ENCODE results near the gene TMX4. TPM values are rescaled to one million over a fixed set of nuclear protein-coding genes. Genes with fewer than 3 reads are reported as not detected.

Gene TMX4
- polyA plus RNA-seq, 1 experiment, result 11.3 TPM

GRCh38 chr20:8061861-8062518 is 42.4 kb upstream of the TMX4 start:
- no peak overlapping the region for H3K4me3 ChIP-seq (ENCODE audit: low read depth, low read length)
- H3K36me3 ChIP-seq (ENCODE audit: control insufficient read depth, insufficient read depth, low read length), result no peaks in the 10 kb centered on the region
- no peaks in the 10 kb centered on the region for H3K27me3 ChIP-seq (ENCODE audit: control insufficient read depth, insufficient read depth, low read length)
- no peak for DNase-seq (ENCODE audit: low read depth)
- ChIA-PET POLR2A (no interaction called here), CTCF (interaction anchor here (0.6 kb wide), 1 partner anchor 19 kb away, joined by 3 read pairs; no protein-coding TSS in a partner anchor)
- TF ChIP-seq CTCF (IDR thresholded peaks at IDR 0.05; ENCODE audit: insufficient read depth, low read depth, low read length), result no peak

GRCh38 chr20:8060977-8061376 is 41.4 kb upstream of the TMX4 start:
- CTCF ChIA-PET, result interaction anchor here (0.5 kb wide), 1 partner anchor 65 kb away, joined by 3 read pairs; no protein-coding TSS in a partner anchor
- no peak for DNase-seq (ENCODE audit: low read depth)
- Histone ChIP-seq H3K27me3 (ENCODE audit: control insufficient read depth, insufficient read depth, low read length) (no peaks in the 10 kb centered on the region), H3K4me3 (ENCODE audit: low read depth, low read length) (no peak overlapping the region), H3K36me3 (ENCODE audit: control insufficient read depth, insufficient read depth, low read length) (no peaks in the 10 kb centered on the region)
- POLR2A ChIA-PET, result no interaction called here
- TF ChIP-seq CTCF (IDR thresholded peaks at IDR 0.05; ENCODE audit: insufficient read depth, low read depth, low read length), result no peak

GRCh38 chr20:8057871-8058270 is 38.3 kb upstream of the TMX4 start:
- Histone ChIP-seq H3K36me3 (ENCODE audit: control insufficient read depth, insufficient read depth, low read length) (no peaks in the 10 kb centered on the region), H3K27me3 (ENCODE audit: control insufficient read depth, insufficient read depth, low read length) (no peaks in the 10 kb centered on the region), H3K4me3 (ENCODE audit: low read depth, low read length) (no peak overlapping the region)
- DNase-seq (ENCODE audit: low read depth), result no peak
- CTCF ChIA-PET, result interaction anchor here (0.9 to 1.1 kb wide), 3 partner anchors 14 to 665 kb away, joined by 3 to 4 read pairs (median 4); no protein-coding TSS in a partner anchor
- no peak for TF ChIP-seq CTCF (IDR thresholded peaks at IDR 0.05; ENCODE audit: insufficient read depth, low read depth, low read length)
- POLR2A ChIA-PET, result no interaction called here

- Histone ChIP-seq H3K27me3 (ENCODE audit: control insufficient read depth, insufficient read depth, low read length) (no peaks in the 10 kb centered on the region), H3K36me3 (ENCODE audit: control insufficient read depth, insufficient read depth, low read length) (no peaks in the 10 kb centered on the region), H3K4me3 (ENCODE audit: low read depth, low read length) (no peak overlapping the region)
- no peak for DNase-seq (ENCODE audit: low read depth)
- TF ChIP-seq CTCF (IDR thresholded peaks at IDR 0.05; ENCODE audit: insufficient read depth, low read depth, low read length), result no peak
- POLR2A ChIA-PET, result no interaction called here
- CTCF ChIA-PET, result interaction anchor here (0.7 to 2.2 kb wide), 5 partner anchors 11 to 667 kb away, joined by 3 to 14 read pairs (median 3); no protein-coding TSS in a partner anchor
Measured at GRCh38 chr20:8055096-8055495, 35.5 kb upstream of the TMX4 start.

- TF ChIP-seq CTCF (IDR thresholded peaks at IDR 0.05; ENCODE audit: insufficient read depth, low read depth, low read length), result no peak
Measured at GRCh38 chr20:8050157-8050837, 30.7 kb upstream of the TMX4 start.

More at GRCh38 chr20:8050157-8050837, 30.7 kb upstream of the TMX4 start:
- ChIA-PET CTCF (interaction anchor here (0.6 to 10.7 kb wide), 4 partner anchors 114 to 671 kb away, joined by 3 to 183 read pairs (median 4); no protein-coding TSS in a partner anchor), POLR2A (no interaction called here)
- Histone ChIP-seq H3K36me3 (ENCODE audit: control insufficient read depth, insufficient read depth, low read length) (no peaks in the 10 kb centered on the region), H3K4me3 (ENCODE audit: low read depth, low read length) (no peak overlapping the region), H3K27me3 (ENCODE audit: control insufficient read depth, insufficient read depth, low read length) (no peaks in the 10 kb centered on the region; the same call in 1 of the 2 replicates)
- DNase-seq (ENCODE audit: low read depth), result no peak
